Endodermal cell (in vitro differentiated cells): ENCODE measurements around the gene HBG2. TPM values are rescaled to one million over a fixed set of nuclear protein-coding genes. Genes with fewer than 3 reads are reported as not detected.

Experiments used
- DNase-seq: peaks from one replicate; pipeline ENCODE4 v3.0.0-alpha.2; 2017
- H3K27ac ChIP-seq: 2 replicates; pipeline ENCODE4 v1.5.1; 2013; ENCODE audit warnings: mild to moderate bottlenecking, low read depth, low read length, moderate library complexity
- H3K27me3 ChIP-seq: 2 replicates; pipeline ENCODE4 v1.6.1; 2013; ENCODE audit warnings: mild to moderate bottlenecking, low read length, moderate library complexity; ENCODE audit not compliant: insufficient read depth, control insufficient read depth, poor library complexity, severe bottlenecking
- H3K36me3 ChIP-seq: 2 replicates; pipeline ENCODE4 v1.7.0; 2013; ENCODE audit warnings: mild to moderate bottlenecking, low read length, moderate library complexity; ENCODE audit not compliant: control insufficient read depth, insufficient read depth
- H3K4me1 ChIP-seq: one replicate; pipeline ENCODE4 v1.7.0; 2013; ENCODE audit warnings: low read length; ENCODE audit not compliant: control insufficient read depth, insufficient read depth
- H3K4me3 ChIP-seq: 2 replicates; pipeline ENCODE4 v1.5.1; 2013; ENCODE audit warnings: mild to moderate bottlenecking, low read length, moderate library complexity
- H3K9ac ChIP-seq: 2 replicates; pipeline ENCODE4 v1.6.1; 2013; ENCODE audit warnings: mild to moderate bottlenecking, low read length, moderate library complexity; ENCODE audit not compliant: poor library complexity, severe bottlenecking; ENCODE audit errors: extremely low read depth
- H3K9me3 ChIP-seq: 2 replicates; pipeline ENCODE4 v1.6.1; 2013; ENCODE audit warnings: mild to moderate bottlenecking, low read length, moderate library complexity; ENCODE audit not compliant: control insufficient read depth
- H3K27ac Mint-ChIP-seq: 2 replicates; pipeline ENCODE4 v1.8.0; 2020; ENCODE audit warnings: mixed read lengths
- H3K27me3 Mint-ChIP-seq: 2 replicates; pipeline ENCODE4 v1.8.0; 2021; ENCODE audit warnings: mild to moderate bottlenecking, mixed read lengths; ENCODE audit not compliant: insufficient read depth
- H3K36me3 Mint-ChIP-seq: 2 replicates; pipeline ENCODE4 v1.8.0; 2020; ENCODE audit warnings: low read depth, mixed read lengths
- H3K4me1 Mint-ChIP-seq: 2 replicates; pipeline ENCODE4 v1.8.0; 2020; ENCODE audit warnings: mixed read lengths
- H3K4me3 Mint-ChIP-seq: 2 replicates; pipeline ENCODE4 v1.8.0; 2020; ENCODE audit warnings: mild to moderate bottlenecking, moderate library complexity, mixed read lengths
- H3K9me3 Mint-ChIP-seq: 2 replicates; pipeline ENCODE4 v1.8.0; 2020; ENCODE audit warnings: mild to moderate bottlenecking, mixed read lengths
- CTCF ChIP-seq: fragments of 200-600 bp; sonication (generic); conservative IDR thresholded peaks from 2 replicates; pipeline ENCODE4 v1.5.0; 2021; ENCODE audit warnings: antibody characterized with exemption, mild to moderate bottlenecking
- WGBS, 2 experiments: methylation state at CpG; one replicate each; pipeline versions ENCODE4 v1.1.5 to v1.1.7; 2013; ENCODE audit warnings: missing lambda C conversion rate in 2 of 2, mixed read lengths in 1 of 2; ENCODE audit not compliant: insufficient coverage in 1 of 2, insufficient read length in 1 of 2; 5-methylcytosine and 5-hydroxymethylcytosine counted together
- total RNA-seq, 2 donors: library from RNA; stranded (reverse); fragmentation: NEBNext Ultra II Directional in 1 of 2; extraction: Animal tissue kit (Norgen Biotek cat#: 25700) in 1 of 2; gene quantifications; 2 replicates in 1 of 2; 3 replicates in 1 of 2; pipeline ENCODE4 v1.2.1, GENCODE V29; 2021

HBG2 gene
- total RNA-seq, 2 donors from 2014 or later: 0.59 to 0.62 TPM

DNA sequence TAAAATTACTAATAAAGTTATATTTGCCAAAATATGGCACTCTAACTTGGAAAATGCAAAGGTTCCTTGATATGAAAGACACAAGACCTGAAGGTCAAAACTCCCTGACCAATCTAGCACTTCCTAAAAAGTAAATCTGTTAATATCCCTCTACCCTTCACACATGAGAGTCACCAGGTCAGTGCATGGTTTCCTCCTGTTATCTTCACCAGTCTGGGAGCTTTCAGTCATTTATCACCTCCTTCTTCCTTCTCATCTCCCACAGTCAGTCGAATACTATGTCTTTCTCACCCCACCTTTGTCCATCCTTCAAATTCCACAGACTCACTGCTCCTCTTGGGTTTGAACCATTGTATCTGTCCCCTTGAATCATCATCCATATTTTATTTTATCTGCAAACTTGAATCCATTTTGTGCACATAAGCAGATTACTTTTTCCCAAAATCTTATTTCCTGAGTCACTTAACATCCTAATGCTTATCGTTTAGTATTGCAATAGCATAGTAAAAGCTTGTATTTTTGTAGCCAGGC is 12.5 kb upstream of the HBG2 start:
- Histone ChIP-seq H3K27ac (no peak overlapping the region), H3K4me3 (no peak overlapping the region), H3K9ac (no peak overlapping the region), H3K9me3 (peaks cover 3% of the 10 kb centered on the region), H3K4me1 (no peaks in the 10 kb centered on the region), H3K27me3 (no peaks in the 10 kb centered on the region), H3K36me3 (no peaks in the 10 kb centered on the region)
- no peaks in the 10 kb centered on the region for H3K27me3 Mint-ChIP-seq
- 74 to 94% methylated on average over 2 of the region's 2 CpGs for WGBS, 2 experiments
- no peak for DNase-seq
- H3K4me3 Mint-ChIP-seq: no peak overlapping the region
- H3K9me3 Mint-ChIP-seq: peaks cover 6% of the 10 kb centered on the region
- no peaks in the 10 kb centered on the region for H3K36me3 Mint-ChIP-seq
- no peak overlapping the region for H3K27ac Mint-ChIP-seq
- no peak for TF ChIP-seq CTCF
- H3K4me1 Mint-ChIP-seq: peaks cover 3% of the 10 kb centered on the region

GRCh38 chr11:5266609-5267008 is 12.0 kb upstream of the HBG2 start:
- Histone ChIP-seq H3K9me3 (peaks cover 6% of the 10 kb centered on the region), H3K4me3 (no peak overlapping the region), H3K9ac (no peak overlapping the region), H3K36me3 (no peaks in the 10 kb centered on the region), H3K27me3 (no peaks in the 10 kb centered on the region), H3K4me1 (no peaks in the 10 kb centered on the region), H3K27ac (no peak overlapping the region)
- Mint-ChIP-seq H3K27me3 (no peaks in the 10 kb centered on the region), H3K4me3 (no peak overlapping the region), H3K4me1 (peaks cover 3% of the 10 kb centered on the region), H3K36me3 (no peaks in the 10 kb centered on the region), H3K9me3 (peaks cover 8% of the 10 kb centered on the region), H3K27ac (no peak overlapping the region)
- DNase-seq: no peak
- no peak for TF ChIP-seq CTCF

GRCh38 chr11:5265832-5266231 is 11.3 kb upstream of the HBG2 start:
- Mint-ChIP-seq H3K36me3 (no peaks in the 10 kb centered on the region), H3K9me3 (peaks cover 15% of the 10 kb centered on the region), H3K27ac (no peak overlapping the region), H3K4me3 (no peak overlapping the region), H3K27me3 (no peaks in the 10 kb centered on the region), H3K4me1 (peaks cover 3% of the 10 kb centered on the region)
- H3K4me1 ChIP-seq: no peaks in the 10 kb centered on the region
- DNase-seq: no peak
- 89 to 100% methylated on average over 1 of the region's 2 CpGs for WGBS, 2 experiments
- peaks cover 6% of the 10 kb centered on the region for H3K9me3 ChIP-seq
- H3K9ac ChIP-seq: no peak overlapping the region
- no peaks in the 10 kb centered on the region for H3K27me3 ChIP-seq
- no peak for TF ChIP-seq CTCF
- H3K36me3 ChIP-seq: no peaks in the 10 kb centered on the region
- H3K27ac ChIP-seq: no peak overlapping the region
- no peak overlapping the region for H3K4me3 ChIP-seq
